GM04503 (cell line): ENCODE measurements around the gene ANKRD13C.

Source experiments
- DNase-seq: peaks from one replicate; pipeline ENCODE4 v3.0.0-alpha.2; 2012; ENCODE audit warnings: low read depth

Gene ANKRD13C

GRCh38 chr1:70295749-70296148 lies 58.8 kb downstream of the ANKRD13C start:
- DNase-seq, result no peak

DNA sequence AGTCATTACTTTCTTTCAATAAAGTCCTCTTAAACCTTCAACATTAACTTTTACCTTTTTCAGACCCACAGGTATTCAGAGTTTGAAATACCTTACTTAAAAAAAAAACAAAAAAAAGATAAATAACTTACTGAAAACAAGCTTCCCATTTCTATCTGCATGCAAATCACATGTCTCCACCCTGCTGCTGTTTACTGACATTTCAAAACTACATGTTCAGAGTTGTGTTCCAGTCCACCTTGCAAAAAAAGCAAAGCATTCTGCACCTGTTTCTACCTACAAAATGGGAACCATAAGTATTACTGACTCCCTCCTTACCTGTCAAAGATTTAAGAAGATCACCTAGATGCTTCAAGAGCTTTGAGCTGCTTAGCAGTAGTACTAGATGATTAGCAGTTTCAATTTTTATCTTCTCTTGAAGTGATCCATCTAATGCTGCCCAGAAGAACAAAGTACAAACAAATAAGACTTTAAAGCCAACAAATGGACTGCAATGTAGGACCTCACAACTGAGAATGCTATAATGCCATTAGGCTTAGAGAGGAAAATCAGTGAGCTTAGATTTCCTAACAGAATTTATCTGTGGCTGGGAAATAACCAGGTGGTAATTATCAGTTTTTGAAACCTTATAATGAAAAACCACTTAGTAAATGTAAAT lies 61.2 kb downstream of the ANKRD13C start:
- DNase-seq, result no peak

- no peak for DNase-seq
Observed at GRCh38 chr1:70290218-70290617, 64.3 kb downstream of the ANKRD13C start.

DNA sequence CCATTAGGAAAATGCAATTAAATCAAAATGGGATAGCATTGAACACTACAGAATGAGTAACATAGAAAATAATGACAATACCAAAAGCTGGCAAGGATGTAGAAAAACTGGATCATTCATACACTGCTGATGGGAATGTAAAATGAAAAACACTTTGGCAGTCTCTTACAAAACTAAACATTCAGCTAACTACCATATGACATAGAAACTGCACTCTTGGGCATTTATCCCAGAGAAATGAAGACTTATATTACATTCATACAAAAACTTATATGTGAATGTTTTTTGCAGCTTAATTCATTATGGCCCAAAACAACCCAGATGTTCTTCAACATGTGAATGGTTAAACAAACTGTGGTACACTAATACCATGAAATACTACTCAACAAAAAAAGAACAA lies 66.4 kb downstream of the ANKRD13C start:
- DNase-seq, result no peak

GRCh38 chr1:70286453-70286852 lies 68.1 kb downstream of the ANKRD13C start:
- no peak for DNase-seq

DNA sequence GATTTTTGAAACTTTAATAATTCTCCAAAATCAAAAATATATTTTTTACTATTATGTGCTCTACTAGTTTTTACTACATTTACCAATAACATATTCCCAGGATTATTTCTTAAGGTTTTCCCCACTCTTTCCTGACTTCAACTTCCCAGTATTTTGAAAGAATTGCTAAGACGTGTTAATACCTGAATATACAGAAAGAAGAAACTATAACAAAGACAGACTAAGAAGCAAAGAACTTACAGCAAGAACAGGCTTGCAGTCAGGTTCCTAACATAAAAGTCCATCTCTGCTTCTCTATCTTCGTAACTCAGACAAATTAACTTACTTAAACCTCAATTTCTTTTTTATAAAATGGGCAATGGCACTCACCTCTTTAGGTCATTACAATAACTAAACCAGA lies 70.2 kb downstream of the ANKRD13C start:
- no peak for DNase-seq

DNA sequence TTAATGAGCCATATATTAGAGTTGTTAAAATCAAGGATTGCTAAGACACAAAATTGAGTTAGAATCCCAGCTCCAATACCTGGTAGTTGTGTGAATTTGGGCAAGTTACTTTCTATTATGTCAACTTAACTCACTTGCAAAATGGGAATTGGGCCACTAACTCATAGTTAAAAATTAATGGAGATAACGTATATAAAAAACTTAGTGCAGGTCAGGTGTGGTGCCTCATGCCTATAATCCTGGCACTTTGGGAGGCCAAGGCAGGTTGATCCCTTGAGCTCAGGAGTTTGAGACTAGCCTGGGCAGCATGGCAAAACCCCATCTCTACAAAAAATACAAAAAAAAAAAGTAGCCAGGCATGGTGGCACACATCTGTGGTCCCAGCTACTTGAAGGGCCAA lies 75.8 kb downstream of the ANKRD13C start:
- DNase-seq, result no peak

GRCh38 chr1:70277875-70278274 lies 76.6 kb downstream of the ANKRD13C start:
- no peak for DNase-seq

DNA sequence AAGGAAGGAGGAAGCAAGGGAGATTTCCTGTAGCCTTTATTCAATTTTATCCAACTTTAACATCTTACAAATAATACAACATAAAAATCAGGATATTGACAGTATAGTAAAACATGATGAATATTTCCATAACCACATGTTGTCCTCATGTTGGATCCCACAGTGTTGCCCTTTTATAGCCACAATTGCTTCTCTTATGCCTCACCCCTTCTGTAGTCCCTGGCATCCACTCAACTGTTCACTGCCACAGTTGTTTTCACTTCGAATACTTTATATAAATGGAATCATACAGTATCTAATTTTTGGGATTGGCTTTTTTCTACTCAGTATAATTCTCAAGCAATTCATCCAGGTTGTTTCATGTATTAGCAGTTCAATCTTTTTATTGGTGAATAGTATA lies 88.6 kb downstream of the ANKRD13C start:
- no peak for DNase-seq

DNA sequence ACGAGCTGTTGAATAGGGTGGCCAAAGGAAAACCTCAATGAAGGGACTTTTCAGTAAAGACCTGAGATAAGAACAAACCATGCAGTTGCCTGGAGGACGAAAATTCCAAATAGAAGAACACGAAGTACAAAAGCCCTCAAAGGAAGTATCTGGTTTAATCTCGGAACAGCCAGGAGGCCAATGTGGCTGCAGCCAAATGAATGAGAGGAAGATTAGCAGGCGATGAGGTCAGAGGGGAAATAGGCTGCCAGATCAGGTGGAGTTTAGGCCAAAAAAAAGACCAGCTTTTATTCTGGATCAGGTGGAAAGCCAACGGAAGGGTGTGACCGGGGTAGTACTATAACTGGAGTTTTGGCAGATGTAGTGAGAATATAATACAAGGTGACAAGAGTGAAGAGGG lies 89.7 kb downstream of the ANKRD13C start:
- no peak for DNase-seq

DNA sequence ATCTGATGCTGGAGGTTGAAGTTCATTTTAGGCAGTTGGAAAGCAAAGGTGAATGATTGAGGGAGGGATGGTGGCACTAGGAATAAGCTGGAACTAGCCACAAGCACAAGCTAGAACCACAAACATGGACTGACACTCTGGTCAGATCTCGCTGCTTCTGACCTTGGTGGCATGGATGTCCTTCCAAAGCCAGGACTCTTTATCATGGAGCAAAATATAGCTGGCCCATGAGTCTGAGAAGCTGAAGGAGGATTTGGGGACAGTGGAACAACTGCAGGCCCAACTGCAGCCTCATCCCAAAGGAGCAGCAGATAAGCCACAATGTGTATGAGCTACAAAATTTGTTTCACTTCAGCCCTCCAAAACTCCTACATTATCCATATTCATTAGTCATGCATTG lies 97.9 kb downstream of the ANKRD13C start:
- no peak for DNase-seq

DNA sequence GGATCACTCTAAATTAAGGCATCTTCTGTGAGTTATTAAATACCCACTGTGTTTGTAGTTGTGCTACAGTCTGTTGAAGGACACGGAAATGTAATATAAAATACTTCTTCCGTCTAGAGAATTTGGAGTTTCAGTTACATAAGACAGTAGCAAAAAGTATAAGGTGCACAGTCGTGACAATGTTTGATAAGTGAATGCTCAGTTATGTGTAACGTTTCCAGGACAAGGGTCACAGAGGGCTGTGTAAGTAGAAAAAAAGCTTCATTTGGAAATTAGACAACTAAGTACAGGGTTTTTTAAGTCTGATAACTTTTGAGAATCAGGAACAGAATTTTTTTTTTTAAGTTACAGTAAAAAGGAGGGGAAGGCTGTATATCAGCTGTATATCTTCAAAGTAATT lies 105.8 kb downstream of the ANKRD13C start:
- no peak for DNase-seq

DNA sequence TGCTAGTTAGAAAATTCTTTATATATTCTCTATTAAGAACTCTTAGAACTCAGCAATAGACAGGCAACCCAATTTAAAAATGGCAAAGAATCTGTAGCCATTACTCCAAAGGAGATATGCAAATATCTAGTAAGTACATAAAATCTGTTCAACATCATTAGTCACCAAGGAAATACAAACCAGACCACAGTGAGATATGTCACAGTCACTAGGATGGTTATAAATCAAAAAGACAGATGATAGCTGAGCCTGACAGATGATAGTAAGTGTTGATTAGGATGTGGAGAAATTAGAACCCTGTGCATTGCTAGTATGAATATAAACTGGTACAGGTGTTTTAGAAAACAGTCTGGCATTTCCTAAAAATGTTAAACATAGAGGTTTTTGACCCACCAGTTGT lies 106.8 kb downstream of the ANKRD13C start:
- no peak for DNase-seq

DNA sequence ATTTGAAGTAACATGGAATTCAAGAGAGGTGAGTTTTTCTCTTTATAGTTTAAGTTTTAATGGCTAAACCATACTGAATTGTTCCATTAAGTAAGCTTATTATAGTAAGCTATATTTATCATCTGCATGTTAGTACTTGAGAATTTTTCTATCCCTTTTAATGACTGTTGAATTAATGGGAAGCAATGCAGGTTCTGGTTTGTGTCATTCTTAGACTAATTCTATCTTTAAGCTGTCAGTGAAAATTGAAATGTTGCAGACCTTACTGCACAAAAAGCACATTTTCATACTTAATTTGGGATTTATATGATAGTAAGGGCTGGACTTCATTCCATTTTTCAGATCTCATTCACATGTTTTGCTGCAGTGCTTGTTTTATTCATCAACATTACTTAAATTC lies 107.4 kb downstream of the ANKRD13C start:
- no peak for DNase-seq

DNA sequence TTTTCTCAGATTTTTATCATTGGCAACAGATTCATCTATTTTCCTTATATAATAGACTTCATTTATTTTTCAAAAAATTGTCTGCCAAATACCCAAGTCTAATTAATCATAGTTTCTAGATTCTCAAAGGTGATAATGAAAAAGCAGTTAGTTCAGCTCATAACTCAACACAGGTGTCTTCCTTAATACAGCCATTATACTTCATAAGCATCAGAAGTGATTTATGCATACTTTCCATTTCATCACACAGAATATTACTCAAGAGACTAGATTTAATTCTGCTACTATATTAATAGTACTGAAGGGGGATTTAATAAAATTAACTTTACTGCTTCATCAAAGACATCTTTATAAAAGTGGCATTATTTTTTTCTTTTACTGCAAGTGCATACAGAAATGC lies 114.6 kb downstream of the ANKRD13C start:
- DNase-seq, result no peak

- no peak for DNase-seq
Observed at GRCh38 chr1:70234733-70235132, 119.8 kb downstream of the ANKRD13C start.

DNA sequence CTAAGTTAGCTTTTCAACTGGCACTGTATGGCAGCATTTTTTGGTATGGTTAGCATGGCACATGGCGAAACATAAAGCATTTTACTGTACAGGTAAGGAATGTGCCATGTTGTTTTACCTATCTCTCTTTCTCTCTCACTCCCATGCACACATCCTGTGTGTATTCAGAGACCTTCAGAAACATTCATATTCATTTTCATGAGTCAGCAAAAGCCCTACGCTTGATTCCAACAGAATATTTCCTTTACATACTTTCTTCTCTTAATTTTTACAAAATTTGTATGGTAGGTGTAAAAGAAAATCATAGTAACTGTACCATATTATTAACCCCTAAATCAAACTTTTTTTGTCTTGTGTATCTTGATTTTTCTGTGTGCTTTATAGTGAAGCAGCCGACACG lies 123.0 kb downstream of the ANKRD13C start:
- no peak for DNase-seq

- DNase-seq, result no peak
Observed at GRCh38 chr1:70228670-70229069, 125.9 kb downstream of the ANKRD13C start.

DNA sequence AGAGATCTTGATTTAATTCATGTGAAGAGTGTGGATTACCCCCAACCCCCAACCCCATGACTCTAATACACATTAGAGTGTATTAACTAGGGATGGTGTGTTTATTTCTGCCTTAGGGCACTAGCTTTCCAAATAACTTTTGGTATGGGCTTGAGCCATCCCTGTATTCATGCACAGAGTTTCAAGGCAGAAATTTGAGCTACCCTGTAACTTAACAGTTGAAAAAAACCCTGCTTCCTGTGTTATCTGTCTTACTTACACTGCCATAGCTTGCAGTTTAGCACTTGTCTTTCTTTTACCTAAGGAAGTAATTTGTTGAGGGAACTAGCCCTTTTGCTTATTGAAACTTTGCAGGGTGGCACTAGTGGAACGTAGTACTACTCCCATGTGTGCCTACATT lies 127.1 kb downstream of the ANKRD13C start:
- DNase-seq, result no peak

GRCh38 chr1:70224954-70225353 lies 129.6 kb downstream of the ANKRD13C start:
- DNase-seq, result no peak

GRCh38 chr1:70222716-70223235 lies 131.7 kb downstream of the ANKRD13C start:
- DNase-seq, result no peak

- DNase-seq, result peak; percentile 49
Observed at GRCh38 chr1:70221238-70222121, 133.0 kb downstream of the ANKRD13C start, which contains the start of gene SRSF11. Gene SRSF11, plus strand, starts transcription at chr1:70221380. Its CDS starts 257 bp downstream, at chr1:70221637.

DNA sequence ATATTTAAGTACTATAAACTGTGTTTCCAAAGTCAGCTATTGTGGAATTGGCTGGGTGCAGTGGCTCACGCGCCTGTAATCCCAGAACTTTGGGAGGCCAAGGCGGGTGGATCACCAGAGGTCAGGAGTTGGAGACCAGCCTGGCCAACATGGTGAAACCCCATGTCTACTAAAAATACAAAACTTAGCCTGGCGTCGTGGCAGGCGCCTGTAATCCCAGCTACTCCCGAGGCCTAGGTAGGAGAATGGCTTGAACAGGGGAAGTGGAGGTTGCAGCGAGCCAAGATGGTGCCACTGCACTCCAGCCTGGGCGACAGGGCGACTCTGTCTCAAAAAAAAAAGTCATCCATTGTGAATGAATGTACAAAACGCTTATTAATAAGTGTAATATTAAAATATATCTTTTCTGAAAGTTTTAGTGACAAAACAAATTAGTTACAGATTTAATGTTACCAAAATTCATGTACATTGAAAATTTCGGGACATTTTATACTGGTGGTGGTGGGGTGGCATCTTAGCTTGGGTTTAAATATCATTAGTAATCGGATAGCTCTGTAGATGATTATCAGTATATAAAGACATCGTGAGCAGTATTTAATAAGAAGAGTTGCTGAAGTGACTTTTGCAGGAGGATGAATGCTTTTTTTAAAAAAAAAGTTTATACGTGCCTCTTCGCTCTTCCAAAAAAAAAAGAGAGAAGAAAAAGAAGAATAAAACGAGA lies 133.8 kb downstream of the ANKRD13C start:
- no peak for DNase-seq
